DMS53 treated with DMSO at 0.1 percent for 48 hours (cell line): ENCODE results near the gene CAPG.
"Not testable (repeated sequence)": the region's sequence is repeated elsewhere in the genome, so short reads cannot be mapped to it uniquely, and the experiment has no call there.

ENCODE experiments used
- DNase-seq: peaks from one replicate; lab custom pipeline; 2025; ENCODE audit not compliant: unreplicated experiment; lab: John Stamatoyannopoulos, UW

Gene CAPG

GRCh38 chr2:85398426-85399182, 11.6 kb downstream of the CAPG start:
- DNase-seq: no peak

DNA sequence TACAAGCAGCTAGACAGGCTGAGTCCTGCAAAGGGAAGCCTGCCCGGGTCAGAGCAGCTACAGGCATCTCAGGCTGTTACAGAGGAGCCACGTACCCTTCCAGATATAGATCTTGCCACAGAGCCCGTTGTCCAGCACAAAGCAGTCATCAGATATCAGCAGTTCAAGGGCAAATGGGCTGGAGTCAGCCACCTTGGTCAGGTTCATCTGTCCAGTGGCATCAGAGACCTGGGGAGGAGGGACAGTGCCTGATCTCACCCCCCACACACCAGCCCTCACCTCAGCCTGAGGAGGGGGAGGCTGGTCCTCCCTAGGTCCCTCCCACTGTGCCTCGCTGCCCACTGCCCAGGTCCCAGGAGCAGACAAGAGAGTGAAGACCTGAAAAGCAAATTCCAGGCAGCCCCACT, 12.2 kb downstream of the CAPG start:
- no peak for DNase-seq

GRCh38 chr2:85396531-85397470, 13.4 kb downstream of the CAPG start:
- peak; percentile 49 for DNase-seq

- no peak for DNase-seq
Observed at GRCh38 chr2:85395912-85396475, 14.2 kb downstream of the CAPG start.

DNA sequence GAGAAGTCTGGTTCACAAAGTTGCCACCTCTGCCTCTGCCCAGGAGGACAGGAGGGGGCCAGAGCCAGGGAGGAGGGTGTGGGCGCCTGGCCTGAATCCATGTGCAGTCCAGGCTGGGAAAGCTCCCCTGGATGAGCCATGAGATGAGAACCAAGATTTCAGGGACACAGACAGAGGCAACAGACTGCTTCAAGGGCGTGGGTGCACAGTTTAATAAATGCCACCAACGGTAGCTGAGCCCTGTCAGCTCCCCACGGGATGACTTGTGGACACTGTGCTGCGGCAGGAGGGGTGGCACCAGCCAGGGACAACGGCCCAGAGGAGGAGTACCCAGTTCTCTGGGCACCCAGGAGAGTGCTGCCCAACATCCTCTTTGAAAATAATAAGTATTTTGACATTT, 15.2 kb downstream of the CAPG start:
- no peak for DNase-seq

GRCh38 chr2:85394261-85394681, 15.9 kb downstream of the CAPG start:
- DNase-seq: no peak

DNA sequence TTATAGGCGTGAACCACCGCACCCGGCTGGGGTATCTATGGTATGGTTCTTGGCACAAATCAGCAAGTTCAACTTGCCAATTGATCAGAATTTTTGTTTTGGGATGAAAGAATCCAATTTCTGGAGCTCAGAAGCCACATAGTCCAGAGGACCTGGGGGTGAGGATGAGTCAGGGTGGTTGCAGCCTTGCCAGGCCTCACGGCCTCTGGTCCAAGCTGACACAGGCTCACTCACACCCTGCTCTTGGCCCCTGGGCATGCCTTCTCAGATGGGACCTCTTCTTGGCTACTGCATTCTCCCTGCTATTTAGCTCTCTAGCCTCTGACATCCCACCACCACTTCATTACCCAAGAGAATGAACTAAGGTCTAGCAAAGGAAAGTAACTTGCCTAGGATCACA, 16.3 kb downstream of the CAPG start:
- no peak for DNase-seq

DNA sequence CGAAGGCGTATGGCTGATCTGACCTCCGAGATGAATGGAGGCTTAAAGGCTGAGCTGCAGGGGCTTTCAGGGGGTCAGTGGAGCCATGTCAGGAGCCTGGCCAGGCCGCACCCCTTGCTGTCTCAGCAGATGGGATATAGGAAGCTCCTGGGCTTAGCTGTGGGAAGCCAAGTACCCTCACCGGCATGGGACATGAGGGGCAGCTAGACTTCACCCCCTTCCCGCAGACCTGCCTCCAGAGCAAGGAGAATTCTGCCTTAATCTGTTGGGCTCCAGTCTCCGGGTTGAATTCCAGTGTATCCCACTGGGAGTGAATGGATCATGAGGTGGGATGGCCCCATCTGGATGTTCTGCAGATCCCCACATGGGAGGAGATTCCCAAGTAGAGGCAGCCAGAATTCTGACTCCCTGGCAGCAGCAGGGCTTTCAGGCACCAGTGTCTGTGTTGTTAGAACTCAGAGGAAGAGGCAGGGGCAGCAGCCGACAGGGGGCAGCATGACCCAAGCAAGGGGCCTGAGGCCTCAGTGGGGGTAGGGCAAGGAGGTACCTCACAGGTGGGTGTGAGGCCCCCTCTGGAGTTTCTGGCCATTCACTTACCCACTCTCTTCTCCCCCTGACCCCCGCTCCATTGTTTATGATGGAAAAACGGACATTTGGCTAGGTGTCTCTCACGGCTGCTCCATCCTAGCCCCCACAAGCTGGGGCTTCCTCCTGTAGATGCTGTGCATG, 19.1 kb downstream of the CAPG start:
- DNase-seq: no peak

DNA sequence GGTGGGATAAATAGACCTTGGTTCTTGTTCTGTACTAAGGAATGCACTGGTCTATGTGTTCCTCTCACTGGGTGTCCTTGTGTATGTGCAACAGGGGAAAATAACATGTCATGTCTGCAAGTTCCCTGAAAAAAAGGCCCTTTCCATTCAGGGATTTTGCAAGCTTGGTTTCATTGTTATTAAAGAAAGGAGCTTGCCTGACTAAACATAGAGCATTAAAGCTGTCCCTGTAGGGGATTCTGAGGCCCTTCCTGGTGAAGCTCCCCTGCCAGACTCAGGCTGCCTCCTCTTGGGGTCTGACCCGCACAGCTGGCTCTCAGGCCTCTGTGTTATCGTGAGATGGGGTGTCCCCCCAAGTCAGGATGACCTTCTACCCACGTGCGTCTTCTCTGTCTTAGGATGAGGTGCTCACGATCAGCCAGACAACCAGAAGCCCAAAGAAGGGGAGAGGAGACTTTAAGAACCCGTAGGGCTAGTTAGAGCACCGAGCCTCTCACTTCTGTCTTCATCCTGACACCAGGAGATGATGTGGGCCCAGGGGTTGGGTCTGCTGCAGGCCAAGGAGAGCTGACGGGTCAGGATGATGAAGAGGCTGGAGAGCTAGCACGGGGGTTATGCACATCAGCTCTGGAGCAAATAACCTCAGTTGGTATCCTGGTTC, 21.2 kb downstream of the CAPG start:
- no peak for DNase-seq

GRCh38 chr2:85387754-85388153, 22.4 kb downstream of the CAPG start:
- no peak for DNase-seq

DNA sequence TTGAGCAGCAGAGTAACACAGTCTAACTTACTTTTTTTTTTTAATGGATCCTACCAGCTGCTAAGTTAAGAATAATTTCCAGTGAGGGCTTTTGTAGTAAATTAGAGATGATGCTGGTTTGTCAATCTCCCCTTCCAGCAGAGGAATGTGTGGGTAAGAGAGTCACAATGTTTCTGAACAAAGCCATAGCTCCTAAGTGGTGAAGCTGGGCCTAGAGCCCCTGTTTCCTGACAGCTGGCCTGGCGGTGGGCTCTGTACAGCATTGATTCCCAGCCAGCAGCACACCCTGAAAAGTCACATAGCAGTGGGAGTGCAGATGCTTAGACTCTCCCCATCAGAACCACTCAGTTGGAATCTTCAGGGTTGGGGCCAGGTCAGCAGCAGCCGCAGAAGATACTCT, 24.4 kb downstream of the CAPG start:
- DNase-seq: no peak

DNA sequence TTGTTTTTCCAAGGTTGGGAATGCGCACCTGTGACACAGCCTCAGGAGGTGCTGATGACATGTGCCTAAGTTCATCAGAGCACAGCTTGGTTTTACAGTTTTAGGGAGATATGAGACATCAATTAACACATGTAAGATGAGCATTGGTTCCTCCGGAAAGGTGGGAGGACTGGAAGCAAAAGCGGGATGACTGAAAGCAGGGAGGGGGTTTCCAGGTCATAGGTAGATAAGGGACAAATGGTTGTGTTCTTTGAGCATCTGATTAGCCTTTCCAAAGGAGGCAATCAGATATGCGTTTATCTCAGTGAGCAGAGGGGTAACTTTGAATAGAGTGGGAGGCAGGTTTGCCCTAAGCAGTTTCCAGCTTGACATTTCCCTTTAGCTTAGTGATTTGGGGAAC, 26.3 kb downstream of the CAPG start:
- DNase-seq: no peak

GRCh38 chr2:85383151-85383550, 27.0 kb downstream of the CAPG start:
- not testable (repeated sequence) for DNase-seq

GRCh38 chr2:85380048-85380447, 30.1 kb downstream of the CAPG start:
- DNase-seq: no peak

DNA sequence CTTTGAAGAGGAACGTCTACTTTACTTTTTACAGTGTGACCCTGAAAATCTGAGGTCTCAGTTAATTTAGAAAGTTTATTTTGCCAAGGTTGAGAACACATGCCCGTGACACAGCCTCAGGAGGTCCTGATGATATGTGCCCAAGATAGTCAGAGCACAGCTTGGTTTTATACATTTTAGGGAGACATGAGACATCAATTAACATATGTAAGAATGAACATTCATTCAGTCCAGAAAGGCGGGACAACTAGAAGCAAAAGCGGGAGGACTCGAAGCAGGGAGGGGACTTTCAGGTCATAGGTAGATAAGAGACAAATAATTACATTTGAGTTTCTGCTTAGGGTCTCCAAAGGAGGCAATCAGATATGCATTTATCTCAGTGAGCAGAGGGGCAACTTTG, 31.9 kb downstream of the CAPG start:
- no peak for DNase-seq

DNA sequence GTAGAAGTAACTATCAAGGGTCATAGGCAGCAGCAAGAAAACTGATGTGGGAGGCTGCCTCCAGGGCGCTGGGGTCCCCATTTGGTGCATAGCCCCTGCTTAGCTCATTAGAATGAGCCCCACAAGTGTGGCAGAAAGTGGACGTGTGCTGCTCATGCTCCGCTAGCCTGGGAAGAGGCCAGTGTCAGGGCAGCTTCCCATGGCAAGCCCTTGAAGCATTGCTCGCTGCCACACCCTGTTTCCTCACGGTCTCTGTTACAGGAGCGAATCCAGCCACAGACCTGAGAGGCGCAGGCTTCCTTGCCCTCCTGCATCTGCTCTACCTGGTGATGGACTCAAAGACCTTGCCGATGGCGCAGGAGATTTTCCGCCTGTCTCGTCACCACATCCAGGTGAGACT, 33.1 kb downstream of the CAPG start:
- no peak for DNase-seq

GRCh38 chr2:85376291-85377065, 33.7 kb downstream of the CAPG start:
- DNase-seq: no peak

- DNase-seq: no peak
Observed at GRCh38 chr2:85371045-85371444, 39.1 kb downstream of the CAPG start.

DNA sequence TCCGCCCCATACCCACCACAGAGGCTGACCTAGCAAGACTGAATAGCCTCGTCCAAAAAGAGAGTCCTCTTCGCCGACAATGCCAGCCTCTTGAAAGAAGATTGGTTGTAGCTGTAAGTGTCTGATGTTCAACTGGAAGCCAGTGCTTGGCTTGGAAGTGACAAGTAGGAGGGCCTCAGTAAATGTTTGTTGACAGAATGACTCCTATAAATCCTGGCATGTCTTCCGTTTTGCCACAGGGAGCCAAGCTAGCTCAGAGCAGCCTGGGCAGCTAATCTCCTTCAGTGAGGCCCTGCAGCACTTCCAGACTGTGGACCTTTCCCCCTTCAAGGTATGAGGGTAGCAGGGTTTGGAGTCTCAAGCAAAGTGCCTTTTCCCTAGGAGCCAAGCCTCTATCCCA, 40.7 kb downstream of the CAPG start:
- DNase-seq: peak; percentile 43

- no peak for DNase-seq
Observed at GRCh38 chr2:85368921-85369320, 41.2 kb downstream of the CAPG start.
